ENCODE results near the gene GNAL.

GNAL gene

GRCh38 chr18:11865071-11865470 is 176.0 kb downstream of the GNAL start (continued):
- TF ChIP-seq TSHZ2 (CRISPR knock-in tag; IDR thresholded peaks at IDR 0.05) (no peak), CREB5 (CRISPR knock-in tag; IDR thresholded peaks at IDR 0.05; ENCODE audit: low read depth) (no peak), ZNF8 (CRISPR knock-in tag; IDR thresholded peaks at IDR 0.05) (no peak), ZC3H10 (CRISPR knock-in tag; IDR thresholded peaks at IDR 0.05) (no peak), ISL1 (CRISPR knock-in tag; IDR thresholded peaks at IDR 0.05) (no peak), GLIS3 (CRISPR knock-in tag; IDR thresholded peaks at IDR 0.05) (no peak)

- no peak for TF ChIP-seq CSRNP3 (CRISPR knock-in tag; IDR thresholded peaks at IDR 0.05)
- no peak for TF ChIP-seq ZNF8 (CRISPR knock-in tag; IDR thresholded peaks at IDR 0.05)
- no peak for TF ChIP-seq ESRRG (CRISPR knock-in tag; IDR thresholded peaks at IDR 0.05)
- no peak for TF ChIP-seq TCF4 (CRISPR knock-in tag; IDR thresholded peaks at IDR 0.05; ENCODE audit: borderline replicate concordance)
- TF ChIP-seq CSDC2 (CRISPR knock-in tag; IDR thresholded peaks at IDR 0.05) = no peak
- TF ChIP-seq ISL1 (CRISPR knock-in tag; IDR thresholded peaks at IDR 0.05) = no peak
- no peak for TF ChIP-seq SNAI2 (CRISPR knock-in tag; IDR thresholded peaks at IDR 0.05)
- no peak; the same call in 2 of the 3 replicates for ATAC-seq
Measured at GRCh38 chr18:11866329-11866728, 177.3 kb downstream of the GNAL start.

GRCh38 chr18:11866764-11867163 is 177.7 kb downstream of the GNAL start:
- no peak for TF ChIP-seq TOX (CRISPR knock-in tag; IDR thresholded peaks at IDR 0.05; ENCODE audit: borderline replicate concordance)
- TF ChIP-seq ZFP3 (CRISPR knock-in tag; IDR thresholded peaks at IDR 0.05) = no peak
- no peak for TF ChIP-seq ZNF8 (CRISPR knock-in tag; IDR thresholded peaks at IDR 0.05)
- no peak for TF ChIP-seq ZC3H10 (CRISPR knock-in tag; IDR thresholded peaks at IDR 0.05)
- TF ChIP-seq ISL1 (CRISPR knock-in tag; IDR thresholded peaks at IDR 0.05) = no peak
- TF ChIP-seq OSR1 (CRISPR knock-in tag; IDR thresholded peaks at IDR 0.05) = no peak
- no peak for TF ChIP-seq PPARA (CRISPR knock-in tag; IDR thresholded peaks at IDR 0.05; ENCODE audit: borderline replicate concordance)
- TF ChIP-seq CREB5 (CRISPR knock-in tag; IDR thresholded peaks at IDR 0.05; ENCODE audit: low read depth) = no peak
- TF ChIP-seq POU6F1 (CRISPR knock-in tag; IDR thresholded peaks at IDR 0.05; ENCODE audit: borderline replicate concordance, low read depth) = no peak
- peak; percentile 27; the same call in 2 of the 3 replicates for ATAC-seq

- no peak for TF ChIP-seq OSR1 (CRISPR knock-in tag; IDR thresholded peaks at IDR 0.05)
- TF ChIP-seq RARB (CRISPR knock-in tag; IDR thresholded peaks at IDR 0.05) = no peak
- TF ChIP-seq PPARA (CRISPR knock-in tag; IDR thresholded peaks at IDR 0.05; ENCODE audit: borderline replicate concordance) = no peak
- no peak for TF ChIP-seq ZNF565 (CRISPR knock-in tag; conservative IDR thresholded peaks at IDR 0.05; ENCODE audit: low read depth)
- TF ChIP-seq ISL1 (CRISPR knock-in tag; IDR thresholded peaks at IDR 0.05) = no peak
- no peak for TF ChIP-seq ZC3H10 (CRISPR knock-in tag; IDR thresholded peaks at IDR 0.05)
- TF ChIP-seq ZFP3 (CRISPR knock-in tag; IDR thresholded peaks at IDR 0.05) = no peak
- no peak for TF ChIP-seq CSDC2 (CRISPR knock-in tag; IDR thresholded peaks at IDR 0.05)
- TF ChIP-seq PATZ1 (CRISPR knock-in tag; IDR thresholded peaks at IDR 0.05; ENCODE audit: borderline replicate concordance) = no peak
- no peak for TF ChIP-seq TCF4 (CRISPR knock-in tag; IDR thresholded peaks at IDR 0.05; ENCODE audit: borderline replicate concordance)
- TF ChIP-seq ESRRG (CRISPR knock-in tag; IDR thresholded peaks at IDR 0.05) = no peak
- TF ChIP-seq POU6F1 (CRISPR knock-in tag; IDR thresholded peaks at IDR 0.05; ENCODE audit: borderline replicate concordance, low read depth) = no peak
- no peak for TF ChIP-seq SNAI2 (CRISPR knock-in tag; IDR thresholded peaks at IDR 0.05)
- TF ChIP-seq CREB5 (CRISPR knock-in tag; IDR thresholded peaks at IDR 0.05; ENCODE audit: low read depth) = no peak
- no peak for TF ChIP-seq GLIS3 (CRISPR knock-in tag; IDR thresholded peaks at IDR 0.05)
- no peak for TF ChIP-seq ZFP30 (CRISPR knock-in tag; IDR thresholded peaks at IDR 0.05)
- TF ChIP-seq ARNTL (CRISPR knock-in tag; IDR thresholded peaks at IDR 0.05; ENCODE audit: borderline replicate concordance, low read depth) = no peak
- no peak for ATAC-seq
Measured at GRCh38 chr18:11868230-11868629, 179.2 kb downstream of the GNAL start.
